ENCODE results near the gene IMPA2.
"Not testable (repeated sequence)": the region's sequence is repeated elsewhere in the genome, so short reads cannot be mapped to it uniquely, and the experiment has no call there.

Gene IMPA2

DNA sequence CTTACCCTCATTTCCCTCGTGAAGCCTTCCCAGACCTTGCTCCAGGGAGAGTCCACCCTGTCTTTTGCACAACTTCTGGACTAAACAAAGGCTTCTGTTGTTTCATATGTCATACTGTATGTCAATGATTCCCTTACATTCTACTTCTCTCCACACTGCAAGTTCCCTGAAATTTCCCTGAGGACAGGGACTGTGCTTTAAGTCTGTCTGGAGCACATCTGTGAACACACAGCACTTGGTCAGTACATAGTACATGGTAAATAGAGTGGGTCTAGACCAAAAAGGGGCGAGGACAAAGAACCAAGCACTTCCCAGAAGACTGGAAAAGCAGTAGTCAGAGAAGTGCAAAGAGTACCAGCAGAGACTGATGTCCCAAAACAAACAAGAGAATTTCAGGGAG lies 23.7 kb upstream of the IMPA2 start:
- Histone ChIP-seq H3K14ac (ENCODE audit: low read length) (no peak overlapping the region), H3K79me1 (ENCODE audit: low read depth, low read length) (no peaks in the 10 kb centered on the region)
- no peak for DNase-seq (ENCODE audit: low spot score)

DNA sequence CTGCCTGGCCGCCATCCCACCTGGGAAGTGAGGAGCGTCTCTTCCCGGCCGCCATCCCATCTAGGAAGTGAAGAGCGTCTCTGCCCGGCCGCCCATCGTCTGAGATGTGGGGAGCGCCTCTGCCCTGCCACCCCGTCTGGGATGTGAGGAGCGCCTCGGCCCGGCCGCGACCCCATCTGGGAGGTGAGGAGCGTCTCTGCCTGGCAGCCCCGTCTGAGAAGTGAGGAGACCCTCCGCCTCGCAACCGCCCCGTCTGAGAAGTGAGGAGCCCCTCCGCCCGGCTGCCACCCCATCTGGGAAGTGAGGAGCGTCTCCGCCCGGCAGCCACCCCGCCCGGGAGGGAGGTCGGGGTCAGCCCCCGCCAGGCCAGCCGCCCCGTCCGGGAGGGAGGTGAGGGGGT lies 21.7 kb upstream of the IMPA2 start:
- not testable (repeated sequence) for H3K4me1 ChIP-seq (ENCODE audit: control insufficient read depth in 2 of 2, insufficient read depth in 1 of 2, low read depth in 1 of 2, low read length in 2 of 2); H2BK5ac ChIP-seq (ENCODE audit: low read length); H2AK5ac ChIP-seq (ENCODE audit: low read depth, low read length); H2BK15ac ChIP-seq (ENCODE audit: low read length); H3K9ac ChIP-seq (ENCODE audit: low read depth, low read length, poor library complexity); H3K79me1 ChIP-seq (ENCODE audit: low read depth, low read length); H3K14ac ChIP-seq (ENCODE audit: low read length); H3K4me2 ChIP-seq (ENCODE audit: insufficient read depth, low read length, poor library complexity, severe bottlenecking); H3K27me3 ChIP-seq (ENCODE audit: control insufficient read depth in 3 of 3, insufficient read depth in 3 of 3, low read depth in 1 of 3, low read length in 3 of 3); H4K91ac ChIP-seq (ENCODE audit: low read depth, low read length, poor library complexity); H4K8ac ChIP-seq (ENCODE audit: low read depth, low read length); H2AFZ ChIP-seq (ENCODE audit: low read length); H2BK120ac ChIP-seq (ENCODE audit: low read depth, low read length); H2BK12ac ChIP-seq (ENCODE audit: low read length); H3K18ac ChIP-seq (ENCODE audit: low read length); DNase-seq (ENCODE audit: low spot score); H3K27ac ChIP-seq (replicated peaks; ENCODE audit: low read length); H3K4ac ChIP-seq (ENCODE audit: low read length); H3K23ac ChIP-seq (ENCODE audit: low read depth, low read length, poor library complexity); H3K4me3 ChIP-seq (ENCODE audit: low read length in 2 of 2); H3K36me3 ChIP-seq (replicated peaks in 1 of 2; ENCODE audit: control insufficient read depth in 2 of 2, insufficient read depth in 2 of 2, low read length in 2 of 2)
- WGBS, 2 donors (ENCODE audit: extremely low coverage in 2 of 2, insufficient read length in 2 of 2, insufficient replicate concordance in 1 of 2) = no CpG with 5 or more reads among the region's 33 CpGs
- H3K9me3 ChIP-seq (replicated peaks in 1 of 2; ENCODE audit: control insufficient read depth in 2 of 2, insufficient read depth in 1 of 2, low read depth in 1 of 2, low read length in 2 of 2) = peaks cover 3 to 12% of the 10 kb centered on the region in 2 donors

More for the DNA sequence above, 23.7 kb upstream of the IMPA2 start:
- Histone ChIP-seq H3K9me3 (replicated peaks in 1 of 2; ENCODE audit: control insufficient read depth in 2 of 2, insufficient read depth in 1 of 2, low read depth in 1 of 2, low read length in 2 of 2) (peaks cover 3 to 12% of the 10 kb centered on the region in 2 donors), H3K27me3 (ENCODE audit: control insufficient read depth in 3 of 3, insufficient read depth in 3 of 3, low read depth in 1 of 3, low read length in 3 of 3) (no peaks in the 10 kb centered on the region), H2BK12ac (ENCODE audit: low read length) (no peak overlapping the region), H3K27ac (replicated peaks; ENCODE audit: low read length) (no peak overlapping the region), H3K4me3 (ENCODE audit: low read length in 2 of 2) (no peak overlapping the region), H3K4me2 (ENCODE audit: insufficient read depth, low read length, poor library complexity, severe bottlenecking) (no peak overlapping the region), H3K4me1 (ENCODE audit: control insufficient read depth in 2 of 2, insufficient read depth in 1 of 2, low read depth in 1 of 2, low read length in 2 of 2) (peaks cover 0 to 2% of the 10 kb centered on the region in 2 donors), H3K36me3 (replicated peaks in 1 of 2; ENCODE audit: control insufficient read depth in 2 of 2, insufficient read depth in 2 of 2, low read length in 2 of 2) (no peaks in the 10 kb centered on the region), H2BK120ac (ENCODE audit: low read depth, low read length) (no peak overlapping the region), H2AFZ (ENCODE audit: low read length) (no peak overlapping the region), H2BK15ac (ENCODE audit: low read length) (no peak overlapping the region), H2AK5ac (ENCODE audit: low read depth, low read length) (no peak overlapping the region), H3K9ac (ENCODE audit: low read depth, low read length, poor library complexity) (no peak overlapping the region), H3K23ac (ENCODE audit: low read depth, low read length, poor library complexity) (no peak overlapping the region), H4K91ac (ENCODE audit: low read depth, low read length, poor library complexity) (no peak overlapping the region), H2BK5ac (ENCODE audit: low read length) (no peak overlapping the region), H4K8ac (ENCODE audit: low read depth, low read length) (no peak overlapping the region), H3K4ac (ENCODE audit: low read length) (no peak overlapping the region), H3K18ac (ENCODE audit: low read length) (no peak overlapping the region)
- WGBS, 2 donors (ENCODE audit: extremely low coverage in 2 of 2, insufficient read length in 2 of 2, insufficient replicate concordance in 1 of 2) = no CpG with 5 or more reads among the region's 2 CpGs

GRCh38 chr18:11960743-11961380 lies 20.4 kb upstream of the IMPA2 start:
- Histone ChIP-seq H3K4ac (ENCODE audit: low read length) (no peak overlapping the region), H2BK12ac (ENCODE audit: low read length) (no peak overlapping the region), H2BK5ac (ENCODE audit: low read length) (peak overlapping the region; percentile 3), H3K4me1 (ENCODE audit: control insufficient read depth in 2 of 2, insufficient read depth in 1 of 2, low read depth in 1 of 2, low read length in 2 of 2) (peaks cover 0 to 2% of the 10 kb centered on the region in 2 donors), H3K79me1 (ENCODE audit: low read depth, low read length) (no peaks in the 10 kb centered on the region), H3K9me3 (replicated peaks in 1 of 2; ENCODE audit: control insufficient read depth in 2 of 2, insufficient read depth in 1 of 2, low read depth in 1 of 2, low read length in 2 of 2) (peaks cover 3 to 12% of the 10 kb centered on the region in 2 donors), H3K18ac (ENCODE audit: low read length) (peak overlapping the region; percentile 83), H3K23ac (ENCODE audit: low read depth, low read length, poor library complexity) (no peak overlapping the region), H3K4me2 (ENCODE audit: insufficient read depth, low read length, poor library complexity, severe bottlenecking) (no peak overlapping the region), H3K4me3 (ENCODE audit: low read length in 2 of 2) (no peak overlapping the region), H4K91ac (ENCODE audit: low read depth, low read length, poor library complexity) (no peak overlapping the region), H2AFZ (ENCODE audit: low read length) (peak overlapping the region; percentile 13), H2BK15ac (ENCODE audit: low read length) (no peak overlapping the region), H3K27ac (replicated peaks; ENCODE audit: low read length) (no peak overlapping the region), H3K27me3 (ENCODE audit: control insufficient read depth in 3 of 3, insufficient read depth in 3 of 3, low read depth in 1 of 3, low read length in 3 of 3) (no peaks in the 10 kb centered on the region), H3K9ac (ENCODE audit: low read depth, low read length, poor library complexity) (no peak overlapping the region), H3K14ac (ENCODE audit: low read length) (peak overlapping the region; percentile 56), H2BK120ac (ENCODE audit: low read depth, low read length) (no peak overlapping the region), H4K8ac (ENCODE audit: low read depth, low read length) (peak overlapping the region; percentile 72), H2AK5ac (ENCODE audit: low read depth, low read length) (no peak overlapping the region), H3K36me3 (replicated peaks in 1 of 2; ENCODE audit: control insufficient read depth in 2 of 2, insufficient read depth in 2 of 2, low read length in 2 of 2) (no peaks in the 10 kb centered on the region)
- DNase-seq (ENCODE audit: low spot score) = no peak
- WGBS, 2 donors (ENCODE audit: extremely low coverage in 2 of 2, insufficient read length in 2 of 2, insufficient replicate concordance in 1 of 2) = no CpG with 5 or more reads among the region's 17 CpGs

- WGBS, 2 donors (ENCODE audit: extremely low coverage in 2 of 2, insufficient read length in 2 of 2, insufficient replicate concordance in 1 of 2) = no CpG with 5 or more reads among the region's 1 CpG
- H2BK12ac ChIP-seq (ENCODE audit: low read length) = no peak overlapping the region
These were observed 18.7 kb upstream of the IMPA2 start for GRCh38 chr18:11962597-11962996.

More at GRCh38 chr18:11962597-11962996, 18.7 kb upstream of the IMPA2 start:
- Histone ChIP-seq H3K18ac (ENCODE audit: low read length) (no peak overlapping the region), H2AFZ (ENCODE audit: low read length) (peak overlapping the region; percentile 80), H3K4me1 (ENCODE audit: control insufficient read depth in 2 of 2, insufficient read depth in 1 of 2, low read depth in 1 of 2, low read length in 2 of 2) (peaks cover 0 to 2% of the 10 kb centered on the region in 2 donors), H3K9ac (ENCODE audit: low read depth, low read length, poor library complexity) (no peak overlapping the region), H4K8ac (ENCODE audit: low read depth, low read length) (no peak overlapping the region), H3K79me1 (ENCODE audit: low read depth, low read length) (no peaks in the 10 kb centered on the region), H2BK120ac (ENCODE audit: low read depth, low read length) (no peak overlapping the region), H3K36me3 (replicated peaks in 1 of 2; ENCODE audit: control insufficient read depth in 2 of 2, insufficient read depth in 2 of 2, low read length in 2 of 2) (no peaks in the 10 kb centered on the region), H3K4ac (ENCODE audit: low read length) (no peak overlapping the region), H3K14ac (ENCODE audit: low read length) (no peak overlapping the region), H2AK5ac (ENCODE audit: low read depth, low read length) (no peak overlapping the region), H3K27ac (replicated peaks; ENCODE audit: low read length) (no peak overlapping the region), H2BK15ac (ENCODE audit: low read length) (no peak overlapping the region), H3K4me2 (ENCODE audit: insufficient read depth, low read length, poor library complexity, severe bottlenecking) (no peak overlapping the region), H3K27me3 (ENCODE audit: control insufficient read depth in 3 of 3, insufficient read depth in 3 of 3, low read depth in 1 of 3, low read length in 3 of 3) (no peaks in the 10 kb centered on the region), H2BK5ac (ENCODE audit: low read length) (no peak overlapping the region), H3K9me3 (replicated peaks in 1 of 2; ENCODE audit: control insufficient read depth in 2 of 2, insufficient read depth in 1 of 2, low read depth in 1 of 2, low read length in 2 of 2) (peaks cover 3% of the 10 kb centered on the region in 2 donors), H3K4me3 (ENCODE audit: low read length in 2 of 2) (no peak overlapping the region), H3K23ac (ENCODE audit: low read depth, low read length, poor library complexity) (no peak overlapping the region), H4K91ac (ENCODE audit: low read depth, low read length, poor library complexity) (no peak overlapping the region)
- DNase-seq (ENCODE audit: low spot score) = no peak
